Skeletal muscle satellite cell (primary cell): ENCODE data around the gene MRPS9.

Experiments
- H3K27me3 ChIP-seq: 2 replicates; pipeline ENCODE4 v1.7.0; 2013; ENCODE audit warnings: low read length; ENCODE audit not compliant: control insufficient read depth, insufficient read depth
- H3K36me3 ChIP-seq: 2 replicates; pipeline ENCODE4 v1.7.0; 2013; ENCODE audit warnings: mild to moderate bottlenecking, control low read depth, low read length; ENCODE audit not compliant: insufficient read depth
- H3K4me1 ChIP-seq: 2 replicates; pipeline ENCODE4 v1.7.0; 2013; ENCODE audit warnings: low read length; ENCODE audit not compliant: control insufficient read depth, insufficient read depth
- H3K4me2 ChIP-seq: 2 replicates; pipeline ENCODE4 v1.7.0; 2013; ENCODE audit warnings: mild to moderate bottlenecking, low read length
- H3K4me3 ChIP-seq: 2 replicates; pipeline ENCODE4 v1.7.0; 2013; ENCODE audit warnings: low read length
- H3K9ac ChIP-seq: 2 replicates; pipeline ENCODE4 v1.7.0; 2013; ENCODE audit warnings: mild to moderate bottlenecking, low read depth, low read length, moderate library complexity
- H3K9me3 ChIP-seq: replicated peaks from 2 replicates; pipeline ENCODE4 v1.7.0; 2013; ENCODE audit warnings: mild to moderate bottlenecking, control low read depth, low read length

MRPS9 gene

DNA sequence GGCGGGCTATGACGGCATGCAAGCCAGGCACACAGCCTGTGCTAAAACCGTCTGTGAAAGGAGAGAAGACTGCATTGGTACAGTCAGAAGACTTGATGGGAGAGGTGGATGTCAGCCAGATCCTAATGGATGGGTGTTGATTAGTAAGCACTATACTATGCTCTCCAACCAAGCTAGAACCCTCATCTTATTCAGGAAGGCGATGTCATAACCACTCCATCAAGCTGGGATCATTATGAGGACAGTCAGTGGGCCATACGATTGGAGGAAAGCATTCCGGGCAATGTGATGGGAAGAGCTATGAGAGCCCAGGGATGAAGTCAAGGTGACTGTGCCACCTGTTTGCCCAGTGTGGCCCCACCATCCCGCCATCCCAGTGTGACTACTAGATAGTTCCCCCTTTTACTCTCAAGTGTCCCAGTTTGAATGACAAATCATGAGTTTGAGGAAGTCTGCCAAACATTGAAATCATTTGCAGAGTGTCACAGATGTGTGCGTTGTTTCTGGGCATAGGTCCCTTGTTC lies 66.4 kb downstream of the MRPS9 start:
- Histone ChIP-seq H3K27me3 (no peaks in the 10 kb centered on the region), H3K4me1 (peaks cover 11% of the 10 kb centered on the region), H3K9ac (no peak overlapping the region), H3K36me3 (no peaks in the 10 kb centered on the region), H3K9me3 (no peaks in the 10 kb centered on the region), H3K4me2 (no peak overlapping the region), H3K4me3 (no peak overlapping the region)

- Histone ChIP-seq H3K4me1 (no peaks in the 10 kb centered on the region), H3K4me2 (no peak overlapping the region), H3K36me3 (no peaks in the 10 kb centered on the region), H3K4me3 (no peak overlapping the region), H3K27me3 (no peaks in the 10 kb centered on the region), H3K9me3 (no peaks in the 10 kb centered on the region), H3K9ac (no peak overlapping the region)
These were observed 72.5 kb downstream of the MRPS9 start for GRCh38 chr2:105110295-105110829.

GRCh38 chr2:105111365-105112150 lies 73.7 kb downstream of the MRPS9 start:
- Histone ChIP-seq H3K4me3 (no peak overlapping the region), H3K4me1 (no peaks in the 10 kb centered on the region), H3K9ac (no peak overlapping the region), H3K27me3 (no peaks in the 10 kb centered on the region), H3K4me2 (no peak overlapping the region), H3K36me3 (no peaks in the 10 kb centered on the region), H3K9me3 (no peaks in the 10 kb centered on the region)

- no peaks in the 10 kb centered on the region for H3K9me3 ChIP-seq
- H3K4me1 ChIP-seq = no peaks in the 10 kb centered on the region
- H3K4me3 ChIP-seq = no peak overlapping the region
- no peak overlapping the region for H3K9ac ChIP-seq
- H3K36me3 ChIP-seq = no peaks in the 10 kb centered on the region
- no peaks in the 10 kb centered on the region for H3K27me3 ChIP-seq
- no peak overlapping the region for H3K4me2 ChIP-seq
These were observed 74.5 kb downstream of the MRPS9 start for GRCh38 chr2:105112345-105112744.

DNA sequence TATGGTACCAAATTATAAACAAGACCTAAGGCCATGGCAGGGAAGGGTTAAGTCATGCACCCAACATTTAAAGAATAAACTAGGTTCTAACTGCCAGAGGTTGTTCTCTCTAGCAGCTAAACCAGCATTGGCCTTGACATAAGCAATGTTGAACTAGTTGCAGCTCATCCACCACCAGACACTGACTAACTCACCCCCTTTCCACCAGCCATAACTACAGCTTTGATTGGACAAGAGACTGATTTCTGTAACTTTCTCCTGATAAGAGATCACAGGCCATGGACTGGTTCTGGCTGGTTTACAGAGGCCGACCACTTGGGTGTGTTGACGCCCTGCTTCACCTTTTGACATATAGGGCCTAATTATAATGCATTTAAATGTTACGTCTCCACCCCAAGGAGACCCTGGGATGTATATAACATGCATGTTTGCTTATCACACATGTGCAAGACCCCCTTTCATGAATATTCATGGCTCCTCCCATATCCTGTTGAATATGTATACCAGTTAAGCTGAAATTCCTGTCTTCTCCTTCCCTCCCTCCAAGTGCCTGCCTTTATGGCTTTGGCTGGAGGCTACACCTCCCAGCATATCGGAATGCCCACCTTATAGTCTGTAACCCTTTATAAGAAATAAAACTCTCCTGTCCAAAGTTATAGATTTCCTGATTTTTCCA lies 75.9 kb downstream of the MRPS9 start:
- Histone ChIP-seq H3K4me2 (no peak overlapping the region), H3K27me3 (no peaks in the 10 kb centered on the region), H3K36me3 (no peaks in the 10 kb centered on the region), H3K9ac (no peak overlapping the region), H3K4me1 (no peaks in the 10 kb centered on the region), H3K4me3 (no peak overlapping the region), H3K9me3 (no peaks in the 10 kb centered on the region)

DNA sequence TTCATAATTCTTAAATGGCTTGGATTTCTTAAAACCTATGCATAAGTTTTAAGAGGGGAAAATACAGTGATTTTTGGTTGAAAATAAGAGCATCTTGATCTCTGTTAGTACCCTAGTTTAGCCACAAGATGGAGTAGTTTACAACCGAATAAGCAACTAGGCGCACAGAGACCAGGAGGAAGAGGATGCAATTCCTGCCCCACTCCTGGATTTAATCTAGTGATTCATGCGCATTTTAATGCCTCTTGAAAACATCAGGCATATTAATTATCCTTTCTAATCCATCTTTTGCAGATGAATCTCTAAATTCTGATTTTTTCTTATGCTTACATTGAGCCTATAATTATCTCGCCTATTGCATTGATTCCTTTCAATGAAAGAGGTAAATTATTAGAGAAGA lies 76.7 kb downstream of the MRPS9 start:
- no peak overlapping the region for H3K9ac ChIP-seq
- no peaks in the 10 kb centered on the region for H3K27me3 ChIP-seq
- H3K4me1 ChIP-seq = no peaks in the 10 kb centered on the region
- H3K4me2 ChIP-seq = no peak overlapping the region
- H3K36me3 ChIP-seq = no peaks in the 10 kb centered on the region
- no peak overlapping the region for H3K4me3 ChIP-seq
- H3K9me3 ChIP-seq = no peaks in the 10 kb centered on the region

DNA sequence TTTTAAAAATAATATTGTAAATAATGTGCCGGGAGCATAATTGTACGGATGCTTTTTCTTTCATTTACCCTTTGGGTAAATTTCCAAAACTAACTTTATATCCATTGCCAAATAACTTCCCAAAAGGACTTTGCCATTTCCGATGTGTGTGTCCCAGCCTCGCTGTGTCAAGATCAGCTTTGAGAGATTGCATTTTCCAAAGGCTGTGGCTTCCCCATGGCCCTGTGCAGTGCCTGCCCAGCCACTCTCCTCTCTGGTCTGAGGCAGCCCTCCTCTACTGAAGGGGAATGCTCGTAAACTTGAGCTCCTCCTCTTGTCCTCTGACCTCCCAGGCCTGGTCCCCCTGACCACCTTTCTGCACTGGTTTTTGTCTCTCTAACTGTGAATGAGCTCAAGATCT lies 78.5 kb downstream of the MRPS9 start:
- no peaks in the 10 kb centered on the region for H3K4me1 ChIP-seq
- no peak overlapping the region for H3K4me3 ChIP-seq
- H3K9ac ChIP-seq = no peak overlapping the region
- no peak overlapping the region for H3K4me2 ChIP-seq
- H3K36me3 ChIP-seq = no peaks in the 10 kb centered on the region
- no peaks in the 10 kb centered on the region for H3K9me3 ChIP-seq
- H3K27me3 ChIP-seq = no peaks in the 10 kb centered on the region

GRCh38 chr2:105117565-105117964 lies 79.7 kb downstream of the MRPS9 start:
- Histone ChIP-seq H3K27me3 (no peaks in the 10 kb centered on the region), H3K9me3 (no peaks in the 10 kb centered on the region), H3K4me2 (no peak overlapping the region), H3K36me3 (no peaks in the 10 kb centered on the region), H3K9ac (no peak overlapping the region), H3K4me3 (no peak overlapping the region), H3K4me1 (no peaks in the 10 kb centered on the region)

- no peaks in the 10 kb centered on the region for H3K36me3 ChIP-seq
- no peaks in the 10 kb centered on the region for H3K4me1 ChIP-seq
- H3K9me3 ChIP-seq = no peaks in the 10 kb centered on the region
- H3K4me3 ChIP-seq = no peak overlapping the region
- H3K9ac ChIP-seq = no peak overlapping the region
- H3K27me3 ChIP-seq = peaks cover 5% of the 10 kb centered on the region
- no peak overlapping the region for H3K4me2 ChIP-seq
These were observed 81.1 kb downstream of the MRPS9 start for GRCh38 chr2:105118960-105119359.

DNA sequence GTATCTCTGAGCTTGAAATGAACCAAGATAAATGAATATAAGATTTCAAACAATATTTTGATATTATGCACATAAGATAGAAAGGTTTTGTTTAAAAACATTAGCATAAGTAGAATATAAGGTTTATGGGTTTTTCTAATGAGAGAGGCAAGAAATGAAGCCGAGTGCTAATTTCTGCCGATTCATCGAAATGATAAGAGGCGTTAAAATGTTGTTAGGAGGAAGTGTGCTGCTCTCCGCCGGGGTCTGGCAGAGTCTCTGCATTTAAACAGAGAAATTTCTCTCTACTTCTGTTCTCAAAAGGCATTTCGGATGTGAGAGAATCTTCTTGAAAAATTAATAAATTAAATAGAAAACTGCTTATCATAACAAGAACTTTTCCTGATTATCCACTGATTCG lies 83.6 kb downstream of the MRPS9 start:
- no peak overlapping the region for H3K4me2 ChIP-seq
- H3K9ac ChIP-seq = no peak overlapping the region

DNA sequence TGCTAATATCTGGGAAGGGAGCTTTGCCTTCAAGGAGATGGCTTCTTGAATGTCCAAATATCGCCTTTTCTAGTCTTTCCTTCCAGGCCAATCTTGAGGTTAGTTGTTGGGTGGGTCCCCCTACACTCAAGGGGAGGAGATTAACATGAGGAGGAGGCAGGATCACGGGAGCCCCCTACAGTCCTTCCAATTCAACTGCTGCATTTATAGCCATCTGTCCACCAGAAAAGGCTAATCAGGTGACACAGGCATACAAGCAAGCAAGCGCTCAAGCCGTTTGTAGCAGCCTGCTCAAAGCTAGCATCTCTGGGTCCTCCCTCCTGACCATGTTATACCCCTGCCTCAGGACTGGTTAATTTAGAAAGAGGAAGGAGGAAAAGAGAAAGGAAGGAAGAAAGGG lies 87.6 kb downstream of the MRPS9 start:
- Histone ChIP-seq H3K9ac (no peak overlapping the region), H3K4me3 (no peak overlapping the region), H3K4me2 (no peak overlapping the region), H3K36me3 (no peaks in the 10 kb centered on the region), H3K9me3 (no peaks in the 10 kb centered on the region), H3K4me1 (no peaks in the 10 kb centered on the region), H3K27me3 (peaks cover 20% of the 10 kb centered on the region)

More for the DNA sequence above, 83.6 kb downstream of the MRPS9 start:
- H3K9me3 ChIP-seq = no peaks in the 10 kb centered on the region
- H3K27me3 ChIP-seq = peaks cover 11% of the 10 kb centered on the region
- H3K4me3 ChIP-seq = no peak overlapping the region
- no peaks in the 10 kb centered on the region for H3K4me1 ChIP-seq
- no peaks in the 10 kb centered on the region for H3K36me3 ChIP-seq
